Astrocyte of the cerebellum (primary cell): ENCODE measurements around the gene ENTPD2.
"Not testable (repeated sequence)": the region's sequence is repeated elsewhere in the genome, so short reads cannot be mapped to it uniquely, and the experiment has no call there.

Experiments
- DNase-seq: peaks from one replicate; pipeline ENCODE4 v3.0.0-alpha.2; 2011; ENCODE audit warnings: low read depth
- H3K4me3 ChIP-seq: 2 replicates; pipeline ENCODE4 v1.5.1; 2011; ENCODE audit warnings: mild to moderate bottlenecking, low read depth, low read length, moderate library complexity
- in situ Hi-C: cut with HindIII; loops from 2 replicates; pipeline ENCODE4 v1.10.0; 2017; ENCODE audit warnings: low sequenced_read_pairs
- TF ChIP-seq, protein P1 (sequence below): IDR thresholded peaks from 2 replicates; pipeline ENCODE4 v1.5.1; 2012; ENCODE audit warnings: low read length, low read depth, moderate library complexity, mild to moderate bottlenecking; ENCODE audit errors: missing control alignments

ENTPD2 gene

DNA sequence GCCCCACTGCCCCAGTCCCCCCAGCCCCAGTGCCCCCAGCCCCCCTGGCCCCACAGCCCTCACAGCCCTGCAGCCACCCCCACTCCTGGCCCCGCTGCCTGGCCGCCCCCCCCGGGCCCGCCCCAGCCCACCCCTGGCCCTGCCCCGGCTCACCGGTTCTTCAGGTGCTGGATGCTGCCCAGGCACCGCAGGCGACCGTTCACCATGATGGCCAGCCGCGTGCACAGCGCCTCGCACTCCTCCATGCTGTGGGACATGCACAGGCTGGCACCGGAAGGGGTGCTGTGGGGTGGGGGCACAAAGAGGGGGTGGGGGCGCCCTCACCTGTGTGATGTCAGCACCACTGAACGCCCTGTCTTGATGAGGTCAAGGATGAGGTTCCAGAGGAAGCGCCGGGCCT is 44.6 kb downstream of the ENTPD2 start:
- TF ChIP-seq, protein P1, sequence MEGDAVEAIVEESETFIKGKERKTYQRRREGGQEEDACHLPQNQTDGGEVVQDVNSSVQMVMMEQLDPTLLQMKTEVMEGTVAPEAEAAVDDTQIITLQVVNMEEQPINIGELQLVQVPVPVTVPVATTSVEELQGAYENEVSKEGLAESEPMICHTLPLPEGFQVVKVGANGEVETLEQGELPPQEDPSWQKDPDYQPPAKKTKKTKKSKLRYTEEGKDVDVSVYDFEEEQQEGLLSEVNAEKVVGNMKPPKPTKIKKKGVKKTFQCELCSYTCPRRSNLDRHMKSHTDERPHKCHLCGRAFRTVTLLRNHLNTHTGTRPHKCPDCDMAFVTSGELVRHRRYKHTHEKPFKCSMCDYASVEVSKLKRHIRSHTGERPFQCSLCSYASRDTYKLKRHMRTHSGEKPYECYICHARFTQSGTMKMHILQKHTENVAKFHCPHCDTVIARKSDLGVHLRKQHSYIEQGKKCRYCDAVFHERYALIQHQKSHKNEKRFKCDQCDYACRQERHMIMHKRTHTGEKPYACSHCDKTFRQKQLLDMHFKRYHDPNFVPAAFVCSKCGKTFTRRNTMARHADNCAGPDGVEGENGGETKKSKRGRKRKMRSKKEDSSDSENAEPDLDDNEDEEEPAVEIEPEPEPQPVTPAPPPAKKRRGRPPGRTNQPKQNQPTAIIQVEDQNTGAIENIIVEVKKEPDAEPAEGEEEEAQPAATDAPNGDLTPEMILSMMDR, result no peak
- in situ Hi-C loops, result no loop called here
- no peak for DNase-seq
- no peak overlapping the region for H3K4me3 ChIP-seq

DNA sequence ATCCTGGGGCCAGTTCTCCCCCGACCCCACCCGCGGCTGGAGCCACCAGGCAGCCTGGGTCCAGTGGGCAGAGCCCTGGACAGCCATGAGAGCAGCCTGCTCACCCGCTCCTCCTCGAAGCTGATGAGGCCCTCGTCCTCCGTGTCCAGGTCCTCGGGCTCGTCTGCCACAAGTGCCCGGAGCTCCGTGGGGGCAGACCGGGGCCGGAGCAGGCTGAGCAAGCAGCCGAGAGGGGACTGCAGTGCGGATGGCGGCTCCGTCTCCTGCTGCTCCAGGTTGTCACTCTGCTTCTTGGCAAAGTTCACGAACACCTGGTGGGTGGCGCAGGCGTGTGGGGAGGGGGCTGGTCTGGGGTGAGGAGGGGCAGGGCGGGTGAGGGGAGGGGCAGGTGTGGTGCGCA is 45.5 kb downstream of the ENTPD2 start:
- no peak overlapping the region for H3K4me3 ChIP-seq
- in situ Hi-C loops, result no loop called here
- TF ChIP-seq, protein P1, result no peak
- DNase-seq, result no peak

DNA sequence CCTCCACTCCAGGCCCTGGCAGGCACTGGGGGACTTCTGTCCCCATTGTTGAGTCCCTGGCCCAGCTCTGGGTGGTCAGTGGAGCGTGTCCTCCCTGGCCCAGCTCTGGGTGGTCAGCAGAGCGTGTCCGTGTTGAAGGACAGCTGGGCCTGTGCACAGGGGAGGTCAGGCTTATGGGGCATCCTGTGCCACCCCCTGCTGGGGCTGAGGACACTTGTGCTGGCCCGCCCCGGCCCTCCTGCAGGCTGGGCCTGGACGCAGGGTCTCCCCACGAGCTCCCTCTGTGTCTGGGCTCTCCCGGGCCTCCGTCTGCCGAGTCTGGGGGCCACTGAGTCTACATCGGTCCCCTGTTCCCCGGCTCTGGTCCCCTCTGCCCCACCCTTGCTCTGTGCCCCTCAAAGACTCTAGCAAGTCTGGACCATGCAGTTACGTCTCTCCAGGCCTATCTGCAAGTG is 46.0 kb downstream of the ENTPD2 start:
- in situ Hi-C loops, result no loop called here
- no peak for DNase-seq
- TF ChIP-seq, protein P1, result no peak
- H3K4me3 ChIP-seq, result no peak overlapping the region

DNA sequence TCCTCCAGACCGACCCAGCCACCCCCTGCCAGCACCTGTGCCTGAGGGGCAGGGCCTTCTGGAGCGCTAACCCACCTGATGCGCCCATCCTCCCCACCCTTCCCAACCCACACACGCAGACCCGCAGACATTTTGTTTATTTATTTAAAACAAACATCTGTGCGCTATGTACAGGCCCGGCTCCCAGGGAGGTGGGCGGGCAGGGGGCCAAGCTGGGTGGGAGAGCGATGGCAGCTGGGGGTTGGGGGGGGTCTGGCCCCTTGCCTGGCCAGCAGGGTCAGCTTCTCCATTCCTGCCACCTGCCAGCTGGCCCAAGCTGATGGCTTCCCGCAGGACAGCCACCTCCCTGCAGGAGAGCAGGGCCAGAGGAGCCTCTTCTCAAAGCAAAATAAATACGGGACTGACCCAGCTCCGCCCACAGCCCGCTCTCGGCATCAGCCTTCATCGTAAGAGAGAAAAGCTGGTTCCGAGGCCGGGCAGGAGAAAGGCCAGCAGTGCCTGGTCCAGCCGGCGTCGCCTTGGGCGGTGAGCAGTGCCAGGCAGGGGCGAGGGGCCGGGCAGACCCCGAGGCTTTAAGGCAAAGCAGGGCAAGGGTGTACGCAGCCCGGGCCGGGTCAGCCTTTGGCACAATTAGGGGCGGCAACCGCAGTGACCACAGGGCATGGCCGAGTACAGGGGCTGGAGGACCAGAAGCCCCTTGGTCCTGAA is 46.6 kb downstream of the ENTPD2 start:
- no peak for DNase-seq
- in situ Hi-C loops, result no loop called here
- TF ChIP-seq, protein P1, result no peak
- H3K4me3 ChIP-seq, result no peak overlapping the region

DNA sequence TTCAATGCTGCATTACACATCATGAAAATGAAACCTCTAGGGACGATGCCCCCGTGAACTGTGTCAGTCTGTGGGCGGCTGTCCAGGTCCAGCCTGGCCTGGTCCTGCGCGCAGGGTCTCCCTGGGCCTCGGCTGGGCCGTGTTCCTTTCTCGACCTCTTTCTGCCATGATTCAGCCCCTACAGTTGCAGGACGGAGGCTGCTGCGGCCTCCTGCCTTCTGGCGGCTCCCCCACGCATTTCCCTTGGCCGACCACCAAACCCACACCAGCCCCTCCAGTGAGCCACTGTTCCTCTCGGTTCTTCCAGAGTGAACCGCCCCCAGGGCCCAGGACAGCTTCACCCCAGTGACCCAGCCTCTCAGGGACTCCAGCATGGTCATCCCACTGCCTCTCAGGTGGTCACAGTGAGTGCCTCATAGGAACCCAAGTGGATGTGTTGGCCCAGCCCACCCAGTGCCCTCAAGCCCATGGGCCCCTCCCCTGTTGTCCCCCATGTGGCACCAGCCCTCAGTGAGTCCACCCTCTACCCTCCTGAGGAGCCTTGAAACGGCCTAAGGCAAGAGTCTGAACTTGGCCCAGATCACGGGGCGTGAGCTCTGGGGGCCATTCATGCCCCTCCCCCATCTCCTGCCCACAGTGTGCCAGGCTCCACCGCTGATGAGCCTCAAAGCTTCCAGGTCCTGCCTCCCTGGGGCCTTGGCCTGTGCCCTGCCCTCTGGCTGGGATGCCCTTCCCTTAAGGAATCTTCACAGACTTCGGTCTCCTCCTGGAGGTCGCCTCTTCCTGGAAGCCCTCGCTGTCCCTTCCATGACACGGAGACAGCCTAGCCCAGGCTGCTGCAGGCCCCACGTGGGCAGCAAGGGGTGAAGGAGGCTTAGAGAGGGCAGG is 47.5 kb downstream of the ENTPD2 start:
- in situ Hi-C loops, result no loop called here

DNA sequence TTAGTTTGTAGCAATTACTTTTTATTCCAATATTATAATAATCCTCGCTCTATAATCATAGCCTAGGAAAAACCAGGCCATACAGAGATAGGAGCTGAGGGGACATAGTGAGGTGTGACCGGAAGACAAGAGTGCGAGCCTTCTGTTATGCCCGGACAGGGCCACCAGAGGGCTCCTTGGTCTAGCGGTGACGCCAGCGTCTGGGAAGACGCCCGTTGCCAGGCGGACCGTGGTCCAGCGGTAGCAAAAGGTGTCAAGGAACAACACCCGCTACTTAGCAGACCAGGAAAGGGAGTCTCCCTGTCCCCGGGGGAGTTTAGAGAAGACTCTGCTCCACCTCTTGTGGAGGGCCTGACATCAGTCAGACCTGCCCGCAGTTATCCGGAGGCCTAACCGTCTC is 49.6 kb downstream of the ENTPD2 start:
- DNase-seq, H3K4me3 ChIP-seq, in situ Hi-C loops: not testable (repeated sequence)
- TF ChIP-seq, protein P1, result peak; percentile 39

More for the DNA sequence above, 47.5 kb downstream of the ENTPD2 start:
- TF ChIP-seq, protein P1, result no peak
- DNase-seq, result no peak
- H3K4me3 ChIP-seq, result no peak overlapping the region
